Transverse colon (tissue), 4 donors: Measurements from ENCODE around the gene SP9. TPM values are rescaled to one million over a fixed set of nuclear protein-coding genes. Genes with fewer than 3 reads are reported as not detected.
A peak's percentile ranks its signal among the peaks of the same experiment; 100 is the strongest.

Experiments
- DNase-seq: peaks from one replicate; pipeline ENCODE4 v3.0.0-alpha.2; 2019
- H3K27ac ChIP-seq, 4 donors: fragments of 200-600 bp; sonication (generic); 2 replicates each; pipeline ENCODE4 v1.5.1; 2016 to 2018; ENCODE audit warnings: inconsistent platforms in 4 of 4
- H3K27me3 ChIP-seq: fragments of 200-600 bp; sonication (generic); 2 replicates; pipeline ENCODE4 v1.5.1; 2017; ENCODE audit warnings: inconsistent platforms
- H3K36me3 ChIP-seq, 4 donors: fragments of 200-600 bp; sonication (generic); 2 replicates each; pipeline ENCODE4 v1.5.1; 2017 to 2019; ENCODE audit warnings: inconsistent platforms in 4 of 4
- H3K4me1 ChIP-seq, 4 donors: fragments of 200-600 bp; sonication (generic); 2 replicates each; pipeline ENCODE4 v1.5.1; 2017 to 2020; ENCODE audit warnings: inconsistent platforms in 4 of 4
- H3K4me3 ChIP-seq, 4 donors: fragments of 200-600 bp; sonication (generic); 1 replicate in 1 of 4; 2 replicates in 3 of 4; pipeline versions ENCODE4 v1.5.1 to v1.6.1; 2017 to 2019; ENCODE audit warnings: inconsistent platforms in 4 of 4
- H3K9me3 ChIP-seq, 2 donors: fragments of 200-600 bp; sonication (generic); 2 replicates each; pipeline ENCODE4 v1.5.1; 2017 to 2019; ENCODE audit warnings: inconsistent platforms in 2 of 2
- EP300 ChIP-seq: sonication (generic); formaldehyde crosslinking; IDR thresholded peaks from one replicate; pipeline ENCODE4 v1.6.1; 2017; ENCODE audit warnings: antibody characterized with exemption, low read depth
- POLR2A ChIP-seq: fragments of 450-650 bp; IDR thresholded peaks from one replicate; pipeline ENCODE4 v1.6.1; 2016; ENCODE audit warnings: antibody characterized with exemption, mild to moderate bottlenecking, moderate library complexity
- POLR2AphosphoS5 ChIP-seq, 3 donors: sonication (generic); formaldehyde crosslinking; IDR thresholded peaks; one replicate each; pipeline ENCODE4 v1.6.1; 2016; ENCODE audit warnings: antibody characterized with exemption in 3 of 3
- WGBS, 2 donors: methylation state at CpG; one replicate each; pipeline ENCODE4 v1.1.5; 2018; ENCODE audit warnings: low coverage in 1 of 2; 5-methylcytosine and 5-hydroxymethylcytosine counted together
- in situ Hi-C, 4 donors: fragments of 200-750 bp; cut with MboI; loops; one replicate each; pipeline versions ENCODE4 v1.15.0 to v1.15.1; 2017; ENCODE audit warnings: low sequenced_read_pairs in 3 of 4, low pct_ligation_motif_present in 1 of 4, low pct_unique_long_range_greater_than_20kb in 1 of 4
- intact Hi-C: fragments of 100-400 bp; cut with DNase I; formaldehyde crosslinking; loops from one replicate; pipeline ENCODE4 v1.15.1; 2023; ENCODE audit warnings: low total_unique reads
- total RNA-seq, 4 donors: library from RNA; depleted of rRNA; stranded (reverse); fragments of >200 nt; gene quantifications; one replicate each; pipeline ENCODE4 v1.1.0, GENCODE V29; 2016
- TF ChIP-seq, protein P1 (sequence below), 5 experiments: fragments of 200-600 bp in 3 of 5; fragments of 450-650 bp in 2 of 5; sonication (generic) in 3 of 5; IDR thresholded peaks; 1 replicate in 2 of 5; 2 replicates in 3 of 5; pipeline ENCODE4 v1.5.1; 2016 to 2017; ENCODE audit warnings: antibody characterized with exemption in 5 of 5, inconsistent platforms in 3 of 5, mild to moderate bottlenecking in 2 of 5, moderate library complexity in 1 of 5

Gene SP9
- total RNA-seq, 4 donors from 2014 or later, result not detected

DNA sequence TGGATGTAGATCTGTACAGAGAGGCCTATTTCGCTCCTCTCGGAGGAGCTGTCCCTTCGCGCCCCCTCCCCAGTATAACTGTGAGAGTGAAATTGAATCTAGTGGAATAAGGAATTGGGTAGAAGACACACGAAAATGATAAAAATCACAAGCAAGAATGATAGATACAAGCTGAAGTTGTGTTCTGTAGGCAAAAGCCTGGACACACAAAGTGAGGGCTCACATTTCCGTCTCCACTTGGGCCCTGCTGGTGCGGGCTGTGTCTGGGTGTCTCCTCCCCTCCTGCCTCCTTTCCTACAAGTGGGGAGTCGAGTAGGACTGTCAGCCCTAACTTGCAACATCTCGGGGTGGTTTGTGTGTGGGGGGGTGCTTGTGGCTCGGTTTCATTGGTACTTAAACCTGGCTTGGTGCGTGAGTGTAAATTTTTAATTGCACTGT lies 457 bp upstream of the SP9 start:
- 12 to 31% methylated on average over 5 to 11 of the region's 11 CpGs for WGBS, 2 donors

DNA sequence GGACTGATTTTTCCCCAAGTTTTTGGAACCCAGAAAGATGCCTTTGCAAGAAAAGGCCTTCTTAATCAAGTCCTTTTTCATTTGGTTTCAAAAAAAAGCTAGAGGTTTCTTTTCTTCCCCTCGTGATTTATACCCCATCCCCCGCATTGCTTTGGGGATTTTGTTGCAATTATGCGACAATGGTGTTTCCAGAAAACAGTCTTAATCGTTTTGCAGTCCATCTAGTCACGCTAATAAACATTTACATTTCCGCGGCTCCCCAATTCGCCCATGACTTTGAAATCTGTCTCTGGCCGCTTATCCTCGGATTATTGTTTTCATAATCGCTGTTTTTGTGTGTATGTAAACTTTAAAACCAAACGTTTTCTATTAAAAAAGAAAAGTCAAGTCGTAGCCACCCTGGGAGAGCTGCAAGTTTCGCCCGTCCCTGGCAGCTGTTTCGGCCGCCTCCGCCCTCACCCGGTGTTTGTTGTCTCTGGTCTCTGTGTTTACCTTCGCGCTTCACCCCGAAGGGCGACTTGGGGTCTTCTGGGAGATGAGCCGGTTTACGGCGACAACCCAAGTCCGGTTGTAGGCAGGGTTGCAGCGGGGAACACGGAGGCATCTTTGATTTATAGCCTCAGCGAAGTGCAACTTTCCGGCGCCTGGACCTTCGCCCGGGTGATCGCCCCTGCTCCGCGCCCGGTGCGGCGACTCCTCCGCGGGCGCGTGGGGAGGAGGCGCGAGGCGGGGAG lies 667 bp downstream of the SP9 start:
- in situ Hi-C loops (loop anchor here (25.0 kb wide), 4 partner anchors 173 to 1323 kb away; no protein-coding TSS in a partner anchor), intact Hi-C loops (no loop called here)
- 5% methylated on average over 18 to 47 of the region's 47 CpGs for WGBS, 2 donors
- H3K4me1 ChIP-seq, result peaks cover 19 to 63% (median 43%) of the 10 kb centered on the region in 4 donors
- peak overlapping the region in 2 of 4 donors; percentile 28 to 38 for H3K4me3 ChIP-seq
- DNase-seq, result no peak
- no peaks in the 10 kb centered on the region for H3K36me3 ChIP-seq
- peak in 1 of 3 donors; percentile 6 for TF ChIP-seq POLR2AphosphoS5 (IDR thresholded peaks at IDR 0.05)
- no peak for TF ChIP-seq POLR2A
- TF ChIP-seq, protein P1, sequence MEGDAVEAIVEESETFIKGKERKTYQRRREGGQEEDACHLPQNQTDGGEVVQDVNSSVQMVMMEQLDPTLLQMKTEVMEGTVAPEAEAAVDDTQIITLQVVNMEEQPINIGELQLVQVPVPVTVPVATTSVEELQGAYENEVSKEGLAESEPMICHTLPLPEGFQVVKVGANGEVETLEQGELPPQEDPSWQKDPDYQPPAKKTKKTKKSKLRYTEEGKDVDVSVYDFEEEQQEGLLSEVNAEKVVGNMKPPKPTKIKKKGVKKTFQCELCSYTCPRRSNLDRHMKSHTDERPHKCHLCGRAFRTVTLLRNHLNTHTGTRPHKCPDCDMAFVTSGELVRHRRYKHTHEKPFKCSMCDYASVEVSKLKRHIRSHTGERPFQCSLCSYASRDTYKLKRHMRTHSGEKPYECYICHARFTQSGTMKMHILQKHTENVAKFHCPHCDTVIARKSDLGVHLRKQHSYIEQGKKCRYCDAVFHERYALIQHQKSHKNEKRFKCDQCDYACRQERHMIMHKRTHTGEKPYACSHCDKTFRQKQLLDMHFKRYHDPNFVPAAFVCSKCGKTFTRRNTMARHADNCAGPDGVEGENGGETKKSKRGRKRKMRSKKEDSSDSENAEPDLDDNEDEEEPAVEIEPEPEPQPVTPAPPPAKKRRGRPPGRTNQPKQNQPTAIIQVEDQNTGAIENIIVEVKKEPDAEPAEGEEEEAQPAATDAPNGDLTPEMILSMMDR (IDR thresholded peaks at IDR 0.05), result no peak
- no peak for TF ChIP-seq EP300
- H3K9me3 ChIP-seq, result no peaks in the 10 kb centered on the region
- H3K27me3 ChIP-seq, result peaks cover 100% of the 10 kb centered on the region
- H3K27ac ChIP-seq, result no peak overlapping the region

More for the DNA sequence above, 457 bp upstream of the SP9 start:
- no peak overlapping the region for H3K27ac ChIP-seq
- H3K27me3 ChIP-seq, result peaks cover 100% of the 10 kb centered on the region
- no peak for DNase-seq
- H3K4me1 ChIP-seq, result peaks cover 19 to 56% (median 37%) of the 10 kb centered on the region in 4 donors
- in situ Hi-C loops, result loop anchor here (25.0 kb wide), 4 partner anchors 172 to 1322 kb away; no protein-coding TSS in a partner anchor
- H3K36me3 ChIP-seq, result no peaks in the 10 kb centered on the region
- no peak overlapping the region for H3K4me3 ChIP-seq
- TF ChIP-seq, protein P1 (IDR thresholded peaks at IDR 0.05), result no peak
- TF ChIP-seq POLR2A, result no peak
- TF ChIP-seq POLR2AphosphoS5 (IDR thresholded peaks at IDR 0.05), result no peak
- intact Hi-C loops, result no loop called here
- H3K9me3 ChIP-seq, result no peaks in the 10 kb centered on the region

DNA sequence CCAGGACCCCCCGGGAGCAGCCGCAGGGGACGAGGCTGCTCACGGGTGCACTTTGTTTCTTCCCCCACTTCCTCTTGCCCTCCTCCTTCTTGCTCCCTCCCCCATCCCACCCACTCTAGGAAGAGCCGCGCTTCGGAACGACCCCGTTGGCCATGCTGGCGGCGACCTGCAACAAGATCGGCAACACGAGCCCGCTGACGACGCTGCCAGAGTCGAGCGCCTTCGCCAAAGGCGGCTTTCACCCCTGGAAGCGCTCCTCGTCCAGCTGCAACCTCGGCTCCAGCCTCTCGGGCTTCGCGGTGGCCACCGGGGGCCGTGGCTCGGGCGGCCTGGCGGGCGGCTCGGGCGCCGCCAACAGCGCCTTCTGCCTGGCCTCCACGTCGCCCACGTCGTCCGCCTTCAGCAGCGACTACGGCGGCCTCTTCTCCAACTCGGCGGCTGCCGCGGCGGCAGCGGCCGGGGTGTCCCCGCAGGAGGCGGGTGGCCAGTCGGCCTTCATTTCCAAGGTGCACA lies 1.3 kb downstream of the SP9 start:
- Histone ChIP-seq H3K27me3 (peaks cover 100% of the 10 kb centered on the region), H3K4me1 (peaks cover 19 to 70% (median 49%) of the 10 kb centered on the region in 4 donors), H3K9me3 (no peaks in the 10 kb centered on the region), H3K4me3 (peak overlapping the region in 2 of 4 donors; percentile 28 to 38), H3K27ac (no peak overlapping the region), H3K36me3 (no peaks in the 10 kb centered on the region)
- intact Hi-C loops, result no loop called here
- in situ Hi-C loops, result loop anchor here (25.0 kb wide), 4 partner anchors 174 to 1324 kb away; no protein-coding TSS in a partner anchor
- no peak for DNase-seq
- TF ChIP-seq EP300 (no peak), POLR2A (no peak), POLR2AphosphoS5 (IDR thresholded peaks at IDR 0.05) (no peak)
- TF ChIP-seq, protein P1 (IDR thresholded peaks at IDR 0.05), result no peak
- WGBS, 2 donors, result 6% methylated on average over 22 of the region's 54 CpGs; no CpG with 5 or more reads in 1 of the 2 donors
